ENCODE data around the gene BBS5.

DNA sequence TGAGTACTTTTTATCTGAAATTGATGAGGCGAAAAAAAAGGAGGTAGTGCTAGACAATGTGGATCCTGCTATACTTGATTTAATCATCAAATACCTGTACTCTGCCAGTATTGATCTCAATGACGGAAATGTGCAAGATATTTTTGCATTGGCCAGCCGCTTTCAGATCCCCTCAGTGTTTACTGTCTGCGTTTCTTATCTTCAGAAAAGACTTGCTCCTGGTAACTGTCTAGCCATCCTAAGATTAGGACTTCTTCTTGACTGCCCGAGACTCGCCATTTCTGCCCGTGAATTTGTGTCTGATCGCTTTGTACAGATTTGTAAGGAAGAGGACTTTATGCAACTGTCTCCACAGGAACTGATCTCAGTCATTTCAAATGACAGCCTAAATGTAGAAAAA, 30.7 kb downstream of the BBS5 start:
- no peak for TF ChIP-seq POLR2A (IDR thresholded peaks at IDR 0.05)
- TF ChIP-seq, protein P1, sequence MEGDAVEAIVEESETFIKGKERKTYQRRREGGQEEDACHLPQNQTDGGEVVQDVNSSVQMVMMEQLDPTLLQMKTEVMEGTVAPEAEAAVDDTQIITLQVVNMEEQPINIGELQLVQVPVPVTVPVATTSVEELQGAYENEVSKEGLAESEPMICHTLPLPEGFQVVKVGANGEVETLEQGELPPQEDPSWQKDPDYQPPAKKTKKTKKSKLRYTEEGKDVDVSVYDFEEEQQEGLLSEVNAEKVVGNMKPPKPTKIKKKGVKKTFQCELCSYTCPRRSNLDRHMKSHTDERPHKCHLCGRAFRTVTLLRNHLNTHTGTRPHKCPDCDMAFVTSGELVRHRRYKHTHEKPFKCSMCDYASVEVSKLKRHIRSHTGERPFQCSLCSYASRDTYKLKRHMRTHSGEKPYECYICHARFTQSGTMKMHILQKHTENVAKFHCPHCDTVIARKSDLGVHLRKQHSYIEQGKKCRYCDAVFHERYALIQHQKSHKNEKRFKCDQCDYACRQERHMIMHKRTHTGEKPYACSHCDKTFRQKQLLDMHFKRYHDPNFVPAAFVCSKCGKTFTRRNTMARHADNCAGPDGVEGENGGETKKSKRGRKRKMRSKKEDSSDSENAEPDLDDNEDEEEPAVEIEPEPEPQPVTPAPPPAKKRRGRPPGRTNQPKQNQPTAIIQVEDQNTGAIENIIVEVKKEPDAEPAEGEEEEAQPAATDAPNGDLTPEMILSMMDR (IDR thresholded peaks at IDR 0.05): no peak
- no peak for TF ChIP-seq POLR2AphosphoS5 (IDR thresholded peaks at IDR 0.05)
